Stimulated activated CD4-positive, alpha-beta T cell treated with anti-CD3 and anti-CD28 coated beads, Interleukin-1b, Interleukin-23, amount 100 ng/mL, for 1 hour (primary cell): ENCODE measurements around the gene IGSF9.
"Not testable (repeated sequence)": the region's sequence is repeated elsewhere in the genome, so short reads cannot be mapped to it uniquely, and the experiment has no call there.

ENCODE experiments used
- DNase-seq, 2 donors: peaks; one replicate each; pipeline ENCODE4 v3.0.0-alpha.2; 2020; ENCODE audit warnings: low read depth in 2 of 2

IGSF9 gene

DNA sequence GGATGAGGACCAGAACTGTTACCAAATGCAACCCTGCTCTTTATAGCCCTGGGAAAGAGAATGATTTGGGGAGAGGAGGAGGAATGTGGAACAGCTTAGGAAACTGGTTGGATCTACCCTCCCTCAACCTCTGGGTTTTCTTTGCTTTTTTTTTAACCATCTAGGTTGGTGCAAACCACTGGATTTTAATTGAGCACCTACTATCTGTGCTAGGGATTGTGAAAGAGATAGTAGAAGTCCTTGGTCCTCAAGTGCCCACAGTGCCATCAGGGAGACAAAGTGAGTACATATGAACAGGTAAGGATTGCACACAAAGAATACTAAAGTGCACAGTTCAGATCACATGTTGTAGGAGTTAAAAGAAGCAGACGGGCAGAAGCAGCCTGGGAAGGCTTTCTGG is 24.8 kb downstream of the IGSF9 start:
- DNase-seq = no peak

DNA sequence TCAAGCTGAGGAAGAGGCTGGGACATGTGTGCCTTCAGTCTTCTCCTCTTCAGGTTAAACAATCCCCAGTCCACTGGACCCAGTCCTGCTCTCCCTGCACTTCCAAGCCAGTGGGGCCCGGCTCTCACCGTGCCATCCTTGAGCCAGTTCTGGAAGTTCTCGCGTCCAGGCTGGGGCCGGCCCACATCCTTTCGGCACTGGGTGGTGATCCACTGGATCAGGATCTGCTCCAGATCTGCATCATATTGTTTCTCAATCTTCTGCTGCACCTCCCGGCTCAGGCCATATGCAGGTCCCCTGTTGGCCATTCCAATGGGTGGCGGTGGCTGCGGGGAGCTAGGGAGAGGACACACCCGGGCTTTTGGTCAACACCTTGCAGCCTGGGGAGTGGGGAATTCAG is 25.2 kb downstream of the IGSF9 start:
- no peak for DNase-seq

DNA sequence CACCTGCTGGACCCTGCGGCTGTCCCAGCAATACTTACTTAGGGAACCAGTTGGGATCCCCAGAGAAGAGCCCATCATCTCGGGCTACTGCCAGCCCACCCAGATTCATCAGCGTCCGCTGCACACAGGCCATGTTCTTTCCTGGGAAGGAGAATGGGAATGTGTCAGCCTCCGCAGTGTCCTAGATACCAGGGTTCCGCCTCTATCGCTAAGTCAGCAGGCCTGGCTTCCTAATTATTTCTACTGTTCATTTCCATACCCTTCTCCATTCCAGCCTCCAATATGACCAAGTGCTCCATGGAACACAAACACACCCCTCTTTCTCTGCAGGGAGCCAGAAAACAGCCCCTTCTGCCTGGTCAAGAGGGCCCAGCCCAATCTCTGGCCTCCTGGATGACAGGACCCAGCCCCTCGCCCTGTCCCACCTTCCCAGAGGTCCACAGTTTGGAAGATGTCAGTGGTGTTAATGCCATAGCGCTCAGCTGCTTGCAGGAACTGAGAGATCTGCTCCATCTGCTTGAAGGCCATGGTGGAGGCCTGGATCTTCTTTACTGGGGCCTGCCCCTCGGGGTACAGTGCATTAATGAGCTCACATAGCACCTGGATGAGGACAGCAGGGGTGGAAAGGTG is 26.1 kb downstream of the IGSF9 start:
- no peak for DNase-seq

DNA sequence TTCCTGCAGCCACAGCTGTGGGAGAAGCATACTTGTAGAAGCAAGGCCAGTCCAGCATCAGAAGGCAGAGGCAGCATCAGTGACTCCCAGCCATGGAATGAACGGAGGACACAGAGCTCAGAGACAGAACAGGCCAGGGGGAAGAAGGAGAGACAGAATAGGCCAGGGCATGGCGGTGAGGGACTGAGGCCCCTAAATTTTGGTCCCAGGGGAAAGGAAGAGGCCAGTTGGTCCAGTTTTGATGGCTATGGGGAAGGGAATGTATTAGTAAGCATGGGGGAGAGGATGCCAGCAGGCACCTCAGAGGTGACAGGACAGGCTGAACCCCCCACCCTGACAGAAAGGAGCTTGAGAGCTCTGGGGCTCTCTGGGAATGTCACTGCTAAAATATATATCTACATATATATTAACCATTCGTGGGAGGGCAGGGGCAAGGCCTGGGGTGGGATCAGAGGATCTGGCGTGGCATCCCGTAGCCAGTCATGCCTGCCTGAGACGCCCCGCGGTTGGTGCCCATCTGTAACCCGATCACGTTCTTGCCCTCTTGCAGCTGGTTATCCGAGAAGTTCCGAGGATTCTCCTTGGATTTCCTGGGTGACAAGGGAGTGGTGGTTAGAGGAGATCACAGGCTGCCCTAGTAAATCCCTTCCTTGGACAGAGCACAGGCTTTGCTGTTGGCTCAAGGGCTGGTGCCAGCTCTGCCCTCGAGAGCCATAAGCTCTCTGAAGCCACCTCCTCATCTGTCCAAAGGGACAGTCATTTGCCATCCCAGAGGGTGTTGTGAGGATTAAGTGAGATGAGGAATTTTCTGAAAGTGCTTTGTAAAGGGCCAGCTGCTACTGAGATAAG is 26.8 kb downstream of the IGSF9 start:
- DNase-seq = no peak

DNA sequence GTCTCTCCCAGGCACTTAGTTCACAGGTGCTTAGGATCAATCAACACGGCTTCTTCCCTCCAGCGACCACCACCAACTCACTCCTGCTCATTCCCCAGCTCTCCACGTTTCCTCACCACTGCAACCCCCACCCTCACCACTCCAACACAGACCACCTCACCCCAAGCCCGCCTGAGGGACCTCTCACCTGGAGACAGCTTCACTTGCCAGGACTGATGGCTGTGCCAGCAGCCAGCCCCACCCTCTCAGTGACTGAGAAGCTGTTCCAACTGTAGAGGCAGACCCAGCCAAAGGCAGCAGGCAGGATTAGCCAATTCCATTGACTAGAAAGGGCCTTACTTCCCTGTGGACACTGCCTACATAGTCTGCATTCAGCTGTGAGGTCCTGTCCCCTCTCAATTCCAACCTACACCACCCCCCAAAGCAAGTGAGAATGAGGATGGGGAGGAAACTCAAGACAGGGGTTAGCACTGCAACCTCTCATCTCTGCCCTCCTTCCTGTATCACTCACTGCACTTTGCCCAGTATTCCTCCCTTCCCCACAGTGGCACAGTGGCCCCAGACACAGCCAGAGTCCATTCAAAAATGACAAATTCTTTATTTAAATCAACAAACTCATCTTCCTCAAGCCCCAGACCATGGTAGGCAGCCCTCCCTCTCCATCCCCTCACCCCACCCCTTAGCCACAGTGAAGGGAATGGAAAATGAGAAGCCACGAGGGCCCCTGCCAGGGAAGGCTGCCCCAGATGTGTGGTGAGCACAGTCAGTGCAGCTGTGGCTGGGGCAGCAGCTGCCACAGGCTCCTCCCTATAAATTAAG is 27.7 kb downstream of the IGSF9 start:
- DNase-seq = no peak

DNA sequence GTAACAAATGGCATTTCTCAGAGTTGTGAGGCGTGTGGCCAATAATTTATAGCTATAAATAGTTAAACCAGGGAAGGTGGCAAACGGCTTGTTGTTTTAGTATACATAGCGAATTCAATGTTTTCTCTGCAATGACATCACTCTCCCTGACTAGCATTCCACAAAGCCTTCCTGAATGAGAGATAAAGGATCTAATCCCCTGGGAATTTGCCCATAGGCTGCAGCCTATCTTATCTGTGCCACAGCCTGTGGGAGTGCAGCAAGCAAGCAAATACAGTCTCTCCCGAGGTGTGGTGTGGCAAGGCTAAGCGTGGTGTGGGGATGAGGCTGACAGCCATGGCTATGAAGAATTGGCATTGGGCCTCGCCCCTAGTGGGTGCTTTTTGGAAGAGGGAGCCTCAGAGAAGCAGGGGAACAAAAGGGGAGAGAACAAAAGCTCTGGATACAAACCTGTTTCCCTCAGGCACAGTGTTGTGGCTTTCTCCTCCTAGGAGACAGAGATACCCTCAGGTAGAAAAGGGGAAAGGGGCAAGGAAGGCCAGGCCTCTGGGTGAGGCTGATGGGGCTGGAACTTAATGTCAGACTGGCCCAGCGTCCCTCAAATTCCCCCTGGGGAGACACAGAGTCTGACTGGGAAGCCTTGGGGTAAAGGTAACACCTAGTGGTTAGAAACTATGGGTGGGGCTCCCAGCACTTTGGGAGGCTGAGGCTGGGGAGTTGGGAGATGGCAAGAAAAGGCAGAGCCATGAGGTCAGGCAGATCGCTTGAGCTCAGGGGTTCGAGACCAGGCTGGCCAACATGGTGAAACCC is 29.0 kb downstream of the IGSF9 start:
- DNase-seq = no peak

DNA sequence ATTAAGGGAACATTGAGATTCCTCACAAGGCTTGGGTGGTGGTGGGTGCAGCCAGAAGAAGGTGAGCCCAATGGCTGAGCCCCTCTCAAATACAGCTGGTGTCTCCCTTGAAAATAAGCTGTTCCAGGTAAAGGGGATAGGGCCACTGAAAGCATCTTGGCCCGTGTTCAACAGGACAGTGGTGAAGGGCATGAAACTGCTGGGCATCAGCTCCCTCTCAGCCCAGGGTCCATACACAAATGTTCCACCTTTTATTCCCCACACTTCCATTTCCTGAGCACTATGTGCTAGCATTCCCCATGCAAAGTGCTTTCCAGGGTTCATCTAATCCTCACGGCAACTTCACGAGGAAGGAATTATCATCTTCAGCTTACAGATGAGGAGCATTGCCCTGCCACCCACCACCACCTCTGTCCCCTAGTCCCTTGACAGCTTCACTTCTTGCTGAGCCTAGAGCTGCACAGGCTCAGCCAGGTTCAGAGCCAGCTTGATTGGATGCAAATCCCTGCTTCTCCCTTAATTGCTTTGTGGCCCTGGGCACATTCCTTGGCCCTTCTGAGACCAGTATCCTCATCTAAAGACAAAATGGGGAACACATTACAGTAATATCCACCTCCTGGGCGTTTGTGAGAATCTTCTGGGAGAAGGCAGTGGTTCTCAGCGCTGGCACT is 29.7 kb downstream of the IGSF9 start:
- no peak for DNase-seq

DNA sequence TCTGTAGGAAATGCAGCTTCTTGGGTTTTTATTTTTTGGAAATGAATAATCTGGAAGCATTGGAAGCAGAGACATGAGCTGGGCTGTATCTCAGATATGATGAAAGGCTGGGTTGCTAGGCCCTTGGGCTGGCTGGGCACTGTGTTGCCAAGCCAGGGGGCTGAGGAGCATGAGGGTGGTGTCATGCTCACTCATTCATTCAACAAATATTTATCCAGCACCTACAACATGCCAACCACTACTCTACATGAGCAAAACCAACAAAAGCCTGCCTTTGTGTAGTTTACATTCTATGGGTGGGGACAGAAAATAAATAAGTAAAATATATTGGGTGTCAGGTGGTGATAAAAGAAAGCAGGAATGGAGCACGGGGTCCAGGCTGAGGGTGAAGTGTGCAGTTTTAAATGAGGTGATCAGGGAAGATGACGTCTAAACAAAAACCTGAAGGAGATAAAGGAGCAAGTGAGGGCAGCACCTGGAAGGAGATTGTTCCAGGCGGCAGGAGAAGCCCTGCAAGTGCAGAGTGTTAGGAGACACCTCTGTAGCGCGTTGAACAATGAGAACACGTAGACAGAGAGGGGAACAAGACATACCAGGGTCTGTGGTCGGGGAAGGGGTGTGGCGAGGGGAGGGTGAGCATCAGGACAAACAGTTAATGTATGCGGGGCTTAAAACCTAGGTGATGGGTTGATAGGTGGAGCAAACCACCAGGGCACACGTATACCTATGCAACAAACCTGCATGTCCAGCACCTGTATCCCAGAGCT is 31.0 kb downstream of the IGSF9 start:
- DNase-seq = no peak

DNA sequence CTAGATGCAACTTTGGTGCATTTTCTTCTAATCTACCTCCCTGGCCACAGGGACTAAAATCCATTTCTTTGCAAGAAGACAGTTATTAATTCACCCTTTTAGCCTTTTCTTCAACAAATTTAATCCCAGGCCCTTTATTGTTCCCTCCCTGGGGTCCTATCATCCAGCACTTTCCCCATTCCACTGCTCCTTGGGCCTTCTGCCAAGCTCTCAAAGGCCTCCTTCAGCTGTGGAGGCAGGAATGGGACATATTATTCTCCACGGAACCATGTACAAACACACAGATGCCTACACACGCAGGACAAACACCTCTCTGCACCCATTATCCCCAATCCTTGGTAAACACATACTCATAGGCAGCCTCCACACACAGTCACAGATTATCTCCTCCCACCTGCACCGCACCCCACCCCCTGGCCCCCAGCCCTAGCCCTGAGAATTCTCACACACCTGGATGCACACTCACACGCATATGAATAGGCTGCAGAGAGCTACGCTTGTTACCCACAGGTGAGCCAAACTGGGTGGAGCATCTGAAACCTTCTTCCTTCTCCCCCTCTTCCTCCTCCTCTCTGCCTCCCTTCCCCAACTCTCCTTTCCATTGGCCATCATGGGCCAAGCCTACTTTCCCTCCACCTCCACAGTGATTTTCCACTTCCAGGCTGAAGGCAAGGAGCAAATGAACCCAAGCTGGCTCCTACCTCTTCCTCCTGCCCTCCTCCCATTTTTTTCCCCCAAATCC is 31.8 kb downstream of the IGSF9 start:
- no peak for DNase-seq

DNA sequence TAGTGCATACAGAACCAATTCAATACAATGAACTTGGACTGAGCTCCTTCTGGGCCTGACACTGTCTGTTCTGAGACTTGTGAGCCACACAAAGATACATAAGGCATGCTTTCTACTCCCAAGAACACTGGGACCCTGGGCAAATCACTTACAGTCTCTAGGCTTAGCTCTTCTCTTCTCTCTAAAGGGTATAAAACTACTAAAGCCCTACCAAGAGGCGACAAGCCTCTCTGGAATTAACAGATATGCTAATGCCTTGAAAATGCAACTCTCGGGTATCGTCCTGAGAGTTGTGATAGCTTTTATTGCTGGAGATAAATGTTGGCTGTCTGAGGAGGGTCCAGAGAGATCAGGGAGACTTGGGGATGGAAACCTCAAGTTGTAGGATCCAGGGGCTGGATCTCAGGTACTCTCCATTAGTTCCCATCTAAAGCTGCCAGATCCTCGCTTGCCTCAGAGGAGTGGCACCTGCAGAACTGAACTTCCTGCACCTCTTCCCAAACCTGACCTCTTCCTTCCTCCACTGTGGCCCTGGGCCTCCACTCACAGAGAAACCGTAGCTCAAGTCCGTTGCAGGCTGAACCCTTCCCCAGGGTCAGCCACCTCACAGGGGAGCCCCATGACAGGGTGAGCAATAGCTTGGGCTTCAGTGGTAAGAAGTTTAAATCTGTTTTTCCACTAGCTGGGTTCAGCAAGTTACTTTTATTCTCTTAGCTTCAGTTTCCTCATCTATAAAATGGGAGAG is 33.9 kb downstream of the IGSF9 start:
- DNase-seq = no peak

DNA sequence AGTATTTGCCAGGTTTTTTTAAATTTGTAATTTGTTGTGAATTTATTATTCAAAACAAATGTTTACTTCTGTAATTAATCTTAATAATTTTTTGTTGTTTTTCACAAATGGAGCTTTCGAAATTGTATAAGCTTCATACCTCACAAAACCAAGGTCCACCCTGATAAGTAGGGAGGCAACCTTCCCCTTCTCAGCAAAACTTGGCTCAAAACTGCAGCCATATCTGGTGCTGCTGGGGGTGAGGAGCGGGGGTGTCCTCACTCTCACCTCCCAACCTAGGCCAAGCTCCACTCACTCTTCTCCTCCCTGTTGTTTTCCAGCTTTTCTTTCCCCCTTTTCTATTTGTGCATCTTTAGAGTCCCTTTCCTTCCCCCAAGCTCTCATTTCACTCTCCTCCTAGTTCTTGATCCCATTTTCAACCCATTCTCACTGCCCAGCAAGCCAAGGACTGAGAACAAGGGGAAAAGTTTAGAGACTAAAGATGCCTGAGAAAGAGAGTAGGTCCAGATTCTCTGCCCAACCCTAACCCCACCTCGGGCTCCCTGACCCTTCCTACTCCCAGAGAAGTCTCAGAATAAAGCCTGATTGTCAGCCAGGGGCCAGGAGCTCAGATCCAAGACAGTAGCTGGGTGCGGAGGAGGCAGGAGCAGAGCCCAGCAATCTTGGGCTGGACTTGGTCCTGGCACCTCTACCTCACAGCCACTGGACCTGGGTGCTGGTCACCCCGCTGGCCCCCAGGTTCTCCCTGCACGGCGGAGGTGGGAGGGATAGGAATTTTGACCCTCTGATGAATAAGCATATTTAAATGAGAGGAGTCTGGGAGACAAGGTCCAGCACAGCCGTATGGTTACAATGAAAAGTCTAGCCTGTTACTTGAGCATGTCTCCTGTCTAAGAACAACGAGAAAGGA is 37.1 kb downstream of the IGSF9 start:
- DNase-seq = no peak

DNA sequence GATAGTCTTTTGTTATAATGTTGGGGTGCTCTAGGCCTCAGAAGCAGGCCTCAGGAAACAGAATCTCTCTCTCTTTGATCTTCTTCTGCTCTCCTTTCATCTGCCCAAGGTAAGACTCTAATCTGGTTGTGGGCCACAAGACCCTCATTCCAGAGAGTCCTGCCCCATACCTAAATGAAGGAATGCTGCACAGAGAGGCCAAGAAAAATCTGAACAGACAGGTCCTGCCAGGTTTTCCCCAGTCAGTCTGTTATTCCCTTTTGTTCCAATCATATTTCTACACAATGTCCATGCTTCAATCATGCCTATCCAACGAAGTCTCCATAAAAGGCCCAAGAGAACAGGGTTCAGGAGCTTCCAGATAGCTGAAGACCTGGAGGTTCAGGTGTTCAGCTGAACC is 38.5 kb downstream of the IGSF9 start:
- DNase-seq = no peak

DNA sequence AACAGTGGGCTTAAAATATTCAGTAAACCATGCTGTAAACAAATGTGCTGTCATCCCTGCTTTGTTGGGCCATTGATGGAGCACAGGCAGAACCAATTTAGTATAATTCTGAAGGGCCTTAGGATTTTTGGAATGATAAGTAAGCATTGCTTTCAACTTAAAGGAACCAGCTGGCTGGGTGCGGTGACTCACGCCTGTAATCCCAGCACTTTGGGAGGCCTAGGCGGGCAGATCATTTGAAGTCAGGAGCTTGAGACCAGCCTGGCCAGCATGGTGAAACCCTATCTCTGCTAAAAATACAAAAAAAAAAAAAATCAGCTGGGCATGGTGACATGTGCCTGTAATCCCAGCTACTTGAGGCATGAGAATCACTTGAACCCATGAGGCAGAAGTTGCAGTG is 41.4 kb downstream of the IGSF9 start:
- DNase-seq = not testable (repeated sequence)

DNA sequence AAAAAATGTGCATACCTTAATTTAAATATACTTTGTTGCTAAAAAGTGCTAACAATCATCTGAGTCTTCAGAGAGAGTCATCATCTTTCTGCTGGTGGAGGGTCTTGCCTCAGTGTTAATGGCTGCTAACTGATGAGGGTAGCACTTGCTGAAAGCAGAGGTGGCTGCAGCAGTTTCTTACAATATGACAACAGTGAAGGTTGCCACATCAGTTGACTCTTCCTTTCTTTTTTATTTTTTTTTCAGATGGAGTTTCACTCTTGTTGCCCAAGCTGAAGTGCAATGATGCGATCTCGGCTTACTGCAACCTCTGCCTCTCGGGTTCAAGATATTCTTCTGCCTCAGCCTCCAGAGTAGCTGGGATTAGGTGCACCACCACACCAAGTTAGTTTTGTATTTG is 42.9 kb downstream of the IGSF9 start:
- DNase-seq = no peak

DNA sequence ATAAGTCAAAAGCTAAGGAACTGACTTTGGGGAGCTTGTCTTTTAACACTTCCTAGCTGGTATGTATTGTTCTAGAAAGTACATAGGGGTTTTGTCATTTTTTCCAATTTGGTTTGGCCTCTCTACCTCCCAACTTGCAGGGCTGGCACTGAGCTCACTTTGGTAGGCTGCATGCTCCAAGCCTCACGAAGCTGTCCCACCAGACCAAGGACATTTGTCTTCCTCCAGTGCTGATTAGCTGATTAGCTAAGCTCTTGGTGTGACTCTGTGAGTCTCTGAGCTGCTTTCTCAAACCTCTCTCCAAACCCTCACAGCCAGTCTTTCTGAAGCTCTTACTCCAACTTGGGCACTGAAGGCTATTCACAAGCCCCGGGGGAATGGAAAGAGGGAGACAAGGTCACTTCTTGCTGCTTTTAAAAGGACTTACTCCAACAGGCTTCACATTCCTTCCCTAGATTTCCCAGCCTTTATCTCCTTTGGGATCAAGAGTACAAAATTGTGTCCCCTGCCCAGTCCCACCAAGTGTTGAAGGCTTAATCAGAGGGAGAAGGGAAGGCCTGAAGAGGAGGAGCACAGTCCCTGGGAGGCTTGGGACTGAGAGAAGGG is 44.6 kb downstream of the IGSF9 start:
- DNase-seq = no peak

DNA sequence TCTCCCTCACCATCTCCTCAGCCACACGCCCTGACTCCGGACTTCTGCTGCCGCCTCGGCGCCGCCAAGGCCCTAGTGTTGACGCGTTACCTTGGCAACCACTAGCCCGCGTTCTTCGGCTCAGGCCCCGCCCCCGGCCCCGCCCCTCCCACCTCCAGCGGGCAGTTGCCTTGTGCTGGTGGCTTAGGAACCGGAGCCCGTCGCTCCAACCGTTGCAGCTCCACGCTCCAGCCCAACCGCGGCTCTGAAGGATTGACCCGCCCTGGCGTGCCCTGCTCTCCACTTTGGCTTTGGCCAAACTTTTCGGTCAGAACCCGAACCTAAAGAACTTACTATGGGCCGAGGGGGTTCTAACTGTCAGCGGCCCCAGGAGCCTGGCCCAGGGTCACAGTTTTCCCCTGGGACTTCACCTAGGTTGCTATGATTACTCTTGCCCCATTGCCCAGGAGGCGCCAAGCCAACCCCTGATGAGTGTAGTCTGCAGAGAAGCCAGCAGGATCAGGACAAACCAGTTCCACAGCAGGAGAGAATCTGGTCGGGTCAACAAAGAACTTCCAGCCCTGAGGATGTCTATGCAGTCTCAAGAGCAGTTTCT is 45.2 kb downstream of the IGSF9 start, which contains the start of gene CFAP45:
Gene CFAP45, minus strand, starts transcription at position 80 of the 595 bp plus-strand sequence. Its CDS starts 67 bp downstream, at position 13.
- no peak for DNase-seq

DNA sequence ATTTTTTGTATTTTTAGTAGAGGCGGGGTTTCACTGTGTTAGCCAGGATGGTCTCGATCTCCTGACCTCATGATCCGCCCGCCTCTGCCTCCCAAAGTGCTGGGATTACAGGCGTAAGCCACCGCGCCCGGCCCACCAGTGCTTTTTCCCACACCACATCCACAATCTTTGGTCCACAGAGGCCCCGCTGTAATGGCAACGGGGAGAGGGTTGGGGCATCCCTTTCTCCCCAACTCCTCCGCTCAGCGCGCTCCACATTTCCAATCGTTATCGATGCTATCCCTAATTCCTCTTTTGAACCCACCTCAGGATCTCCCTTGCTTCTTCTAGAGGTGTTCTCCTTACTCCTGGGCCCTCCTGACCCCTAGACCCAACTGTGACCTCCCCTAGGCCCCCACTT is 45.8 kb downstream of the IGSF9 start:
- DNase-seq = not testable (repeated sequence)
